ENCODE measurements around the gene C1RL. TPM values are rescaled to one million over a fixed set of nuclear protein-coding genes. Genes with fewer than 3 reads are reported as not detected.
"Not testable (repeated sequence)": the region's sequence is repeated elsewhere in the genome, so short reads cannot be mapped to it uniquely, and the experiment has no call there.

The C1RL gene
- total RNA-seq, 1 experiment from 2014 or later, result 7.1 TPM

DNA sequence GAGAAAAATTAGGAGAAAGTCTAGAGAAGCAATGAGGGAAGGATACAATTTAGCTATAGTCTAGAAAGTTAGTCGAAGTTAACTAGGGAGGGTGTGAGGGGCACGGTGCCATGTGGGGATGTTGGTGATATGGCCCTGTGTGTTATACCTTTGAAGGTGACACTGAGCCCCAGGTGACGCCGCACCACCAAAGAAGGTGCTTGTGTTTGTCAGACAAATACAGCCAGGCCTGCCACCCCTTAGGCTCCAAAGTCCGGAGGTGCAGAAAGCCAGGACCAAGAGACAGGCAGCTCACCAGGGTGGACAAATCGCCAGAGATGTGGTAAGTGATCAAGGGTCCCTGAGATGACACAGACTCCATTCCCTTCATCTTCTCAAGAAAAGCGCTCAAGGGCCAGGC lies 47.4 kb downstream of the C1RL start:
- DNase-seq (ENCODE audit: low read depth), result no peak

- no peak for DNase-seq (ENCODE audit: low read depth)
Measured at GRCh38 chr12:7061138-7061537, 47.9 kb downstream of the C1RL start.

DNA sequence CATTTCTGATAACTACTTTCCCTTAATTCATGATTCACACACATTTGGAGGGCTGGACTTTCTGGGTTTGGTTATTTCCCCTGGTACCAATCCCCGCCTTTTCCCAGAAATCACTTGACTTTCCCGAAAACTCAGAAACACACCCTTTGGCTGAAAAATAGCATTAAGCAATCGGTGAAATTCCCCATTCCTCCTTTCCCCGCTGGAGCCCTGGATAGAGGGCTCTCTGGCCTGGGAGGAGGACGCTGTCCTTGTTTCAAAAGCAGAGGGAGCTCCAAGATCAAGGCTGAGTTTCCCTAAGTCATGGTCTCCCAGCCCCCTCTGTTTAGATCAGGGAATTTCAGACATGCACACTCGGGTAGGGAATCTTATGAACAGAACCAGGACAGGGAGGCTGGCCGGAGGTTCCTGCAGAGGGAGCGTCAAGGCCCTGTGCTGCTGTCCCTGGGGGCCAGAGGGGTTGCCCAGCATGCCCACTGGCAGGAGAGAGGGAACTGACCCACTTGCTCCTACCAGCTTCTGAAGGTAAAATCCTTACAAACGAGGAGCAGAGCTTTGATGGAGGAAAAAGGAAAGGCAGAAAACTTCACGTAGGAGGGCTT lies 48.6 kb downstream of the C1RL start, which contains the start of gene C1S:
TSS of gene C1S (plus strand) at position 366 of the 602 bp plus-strand sequence. CDS start 1,195 bp downstream, outside the sequence.
- DNase-seq (ENCODE audit: low read depth), result peak; percentile 89

DNA sequence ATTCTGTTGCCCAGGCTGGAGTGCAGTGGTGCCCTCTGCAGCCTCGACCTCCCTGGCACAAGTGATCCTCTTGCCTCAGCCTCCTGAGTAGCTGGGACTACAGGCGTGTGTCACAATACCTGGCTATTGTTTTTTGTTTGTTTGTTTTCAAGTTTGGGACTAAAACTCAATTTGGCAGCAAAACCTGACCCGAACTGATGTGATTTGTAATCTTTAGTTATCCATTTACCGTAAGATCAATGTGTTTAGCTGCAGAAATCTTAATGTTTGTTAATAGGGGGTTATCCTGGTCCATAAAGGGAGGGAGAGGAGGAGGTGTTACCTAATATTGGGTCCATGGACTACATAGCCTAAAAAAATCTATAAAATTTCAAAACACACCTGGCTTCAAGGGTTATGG lies 49.2 kb downstream of the C1RL start:
- DNase-seq (ENCODE audit: low read depth), result no peak

- DNase-seq (ENCODE audit: low read depth), result no peak
Measured at GRCh38 chr12:7058850-7059395, 50.1 kb downstream of the C1RL start.

DNA sequence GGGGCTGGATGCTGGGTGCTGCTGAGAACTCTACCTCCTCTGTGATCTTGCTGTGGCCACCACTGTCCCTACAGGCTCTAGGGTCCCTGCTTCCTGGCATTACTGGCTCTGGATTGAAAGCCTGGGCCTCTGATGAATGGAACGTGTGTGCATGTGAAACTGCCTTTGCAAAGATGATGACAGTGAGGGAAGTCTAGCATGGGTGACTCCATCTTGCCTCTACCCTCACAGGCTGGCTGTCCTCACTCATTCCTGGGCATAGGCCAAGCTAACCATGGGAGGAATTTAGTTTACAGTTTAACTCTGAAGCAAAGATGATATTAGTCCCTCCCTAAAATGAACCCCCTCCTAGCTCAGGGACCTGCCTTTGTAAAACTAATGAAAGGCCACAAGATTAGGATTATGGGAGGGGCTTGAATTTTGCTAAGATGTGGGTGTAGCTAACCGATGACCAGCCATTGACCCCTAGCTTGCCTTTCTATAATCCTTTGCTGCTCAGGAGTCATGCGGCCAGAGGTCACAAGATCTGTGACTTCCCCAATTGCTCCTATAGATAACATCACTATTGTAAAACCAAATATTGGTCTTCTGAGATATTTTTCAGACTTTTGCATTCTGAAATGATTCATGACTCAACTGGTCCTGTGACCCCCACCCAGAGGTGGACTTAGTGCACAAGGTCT lies 50.7 kb downstream of the C1RL start:
- no peak for DNase-seq (ENCODE audit: low read depth)

DNA sequence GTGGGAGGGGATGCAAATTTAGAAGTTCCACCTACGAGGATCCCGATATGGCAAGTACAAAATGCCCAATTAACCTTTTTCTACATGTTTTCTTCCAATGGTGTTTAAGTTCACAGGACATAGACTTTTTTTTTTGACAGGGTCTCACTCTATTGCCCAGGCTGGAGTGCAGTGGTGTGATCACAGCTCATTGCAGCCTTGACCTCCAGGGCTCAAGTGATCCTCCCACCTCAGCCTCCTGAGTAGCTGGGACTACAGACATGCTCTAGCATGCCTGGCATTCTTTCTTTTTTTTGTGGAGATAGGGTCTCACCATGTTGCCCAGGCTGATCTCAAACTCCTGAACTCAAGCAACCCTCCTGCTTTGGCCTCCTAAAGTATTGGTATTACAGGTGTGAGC lies 53.3 kb downstream of the C1RL start:
- DNase-seq (ENCODE audit: low read depth), result not testable (repeated sequence)

DNA sequence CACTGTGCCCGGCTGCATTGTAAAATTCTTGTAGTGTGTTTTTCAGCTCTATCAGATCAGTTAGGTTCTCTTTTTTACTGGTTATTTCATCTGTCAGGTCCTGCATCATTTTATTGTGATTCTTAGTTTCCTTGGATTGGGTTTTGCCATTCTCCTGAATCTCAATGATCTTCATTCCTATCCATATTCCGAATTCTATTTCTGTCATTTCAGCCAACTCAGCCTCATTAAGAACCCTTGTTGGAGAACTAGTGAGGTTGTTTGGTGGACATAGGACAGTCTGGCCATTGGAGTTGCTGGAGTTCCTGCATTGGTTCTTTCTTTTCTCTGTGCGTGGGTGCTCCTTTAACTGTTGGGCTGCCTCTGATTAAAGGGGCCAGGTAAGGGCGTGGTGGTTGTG lies 54.1 kb downstream of the C1RL start:
- DNase-seq (ENCODE audit: low read depth), result no peak

DNA sequence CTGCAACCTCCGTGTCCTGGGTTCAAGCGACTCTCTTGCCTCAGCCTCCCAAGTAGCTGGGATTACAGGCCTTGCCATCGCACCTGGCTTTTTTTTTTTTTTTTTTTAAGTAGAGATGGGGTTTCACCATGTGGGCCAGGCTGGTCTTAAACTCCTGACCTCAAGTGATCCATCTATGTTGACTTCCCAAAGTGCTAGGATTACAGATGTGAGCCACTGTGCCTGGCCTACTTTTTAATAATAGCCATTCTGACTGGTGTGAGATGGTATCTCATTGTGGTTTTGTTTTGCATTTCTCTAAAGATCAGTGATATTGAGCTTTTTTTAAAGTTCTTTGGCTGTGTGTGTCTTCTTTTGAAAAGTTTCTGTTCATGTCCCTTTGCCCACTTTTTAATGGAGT lies 59.0 kb downstream of the C1RL start:
- not testable (repeated sequence) for DNase-seq (ENCODE audit: low read depth)

DNA sequence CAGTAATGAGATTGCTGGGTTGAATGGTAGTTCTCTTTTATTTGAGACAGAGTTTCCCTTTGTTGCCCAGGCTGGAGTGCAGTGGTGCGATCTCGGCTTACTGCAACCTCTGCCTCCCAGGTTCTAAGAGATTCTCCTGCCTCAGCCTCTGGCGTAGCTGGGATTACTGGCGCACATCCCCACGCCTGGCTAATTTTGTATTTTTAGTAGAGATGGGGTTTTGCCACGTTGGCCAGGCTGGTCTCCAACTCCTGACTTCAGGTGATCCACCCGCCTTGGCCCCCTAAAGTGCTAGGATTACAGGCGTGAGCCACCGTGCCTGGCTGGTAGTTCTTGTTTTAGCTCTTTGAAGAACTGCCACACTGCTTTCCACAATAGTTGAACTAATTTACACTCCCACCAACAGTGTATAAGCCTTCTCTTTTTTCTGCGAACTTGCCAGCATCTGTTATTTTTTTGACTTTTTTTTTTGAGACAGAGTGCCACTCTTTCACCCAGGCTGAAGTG lies 59.5 kb downstream of the C1RL start:
- DNase-seq (ENCODE audit: low read depth), result not testable (repeated sequence)

DNA sequence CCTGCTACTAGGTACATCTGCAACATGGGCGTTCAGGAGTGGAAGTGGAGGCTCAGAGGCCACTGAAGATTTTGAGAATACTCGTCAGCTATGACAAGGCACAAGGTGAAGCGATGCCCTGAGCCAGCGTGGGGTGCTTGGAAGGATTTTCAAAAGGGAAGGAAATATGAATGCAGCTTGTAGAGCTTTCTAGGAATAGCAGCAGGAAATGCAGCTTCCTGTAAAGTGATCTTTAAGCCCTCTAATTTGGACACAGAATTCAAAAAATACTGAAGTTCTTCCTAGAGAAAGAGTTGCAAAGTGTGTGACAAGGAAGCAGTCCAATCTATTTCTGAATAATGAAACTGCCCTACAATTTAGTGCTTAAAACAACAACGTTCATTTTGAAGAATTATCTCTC lies 61.7 kb downstream of the C1RL start:
- DNase-seq (ENCODE audit: low read depth), result no peak

- DNase-seq (ENCODE audit: low read depth), result no peak
Measured at GRCh38 chr12:7046383-7047105, 62.5 kb downstream of the C1RL start.

DNA sequence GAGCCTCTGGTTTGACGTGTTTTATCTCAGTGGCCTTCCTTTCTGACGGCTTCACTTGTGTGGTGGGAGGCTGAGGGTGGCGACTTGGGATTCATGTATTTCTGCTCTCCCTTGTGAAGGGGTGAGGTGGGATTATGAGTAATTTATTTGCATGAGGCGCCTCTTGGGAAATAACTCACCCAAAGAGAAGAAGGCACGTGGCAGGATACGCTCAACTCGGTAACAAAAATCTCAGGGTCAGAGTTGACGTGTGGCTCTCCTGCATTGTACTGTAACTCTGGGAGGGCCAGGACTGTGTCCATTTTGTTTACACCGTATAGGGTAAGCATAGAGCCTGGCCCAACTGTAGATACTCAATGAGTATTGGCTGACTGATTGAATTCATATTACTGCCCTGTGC lies 63.1 kb downstream of the C1RL start:
- DNase-seq (ENCODE audit: low read depth), result no peak

Other genes with a start within 250 kb of the C1RL start
- gene TPI1, start 241.7 kb downstream of the C1RL start, total RNA-seq (2014; rRNA removed; shearing (Covaris generic)), result 2,274 and 2,388 TPM in 2 replicates
- 3.5 and 4.2 TPM in 2 replicates for gene SPSB2, start 235.9 kb downstream of the C1RL start, total RNA-seq (2014; rRNA removed; shearing (Covaris generic))
- 4.9 and 5.4 TPM in 2 replicates for gene LRRC23, start 204.4 kb downstream of the C1RL start, total RNA-seq (2014; rRNA removed; shearing (Covaris generic))
- gene ENO2, start 194.6 kb downstream of the C1RL start, total RNA-seq (2014; rRNA removed; shearing (Covaris generic)), result 28.6 and 29.0 TPM in 2 replicates
- gene ATN1, start 181.3 kb downstream of the C1RL start, total RNA-seq (2014; rRNA removed; shearing (Covaris generic)), result 3.8 and 6.1 TPM in 2 replicates
- not detected in 2 replicates for gene RNU7-1, start 165.4 kb downstream of the C1RL start, total RNA-seq (2014; rRNA removed; shearing (Covaris generic))
- gene C12orf57, start 165.2 kb downstream of the C1RL start, total RNA-seq (2014; rRNA removed; shearing (Covaris generic)), result 245 and 274 TPM in 2 replicates
- 0.24 TPM in 1 of 2 replicates, not detected in the other for gene PTPN6, start 157.9 kb downstream of the C1RL start, total RNA-seq (2014; rRNA removed; shearing (Covaris generic))
- 263 and 303 TPM in 2 replicates for gene PHB2, start 138.6 kb downstream of the C1RL start, total RNA-seq (2014; rRNA removed; shearing (Covaris generic))
- gene EMG1, start 138.3 kb downstream of the C1RL start, total RNA-seq (2014; rRNA removed; shearing (Covaris generic)), result 68.5 and 72.8 TPM in 2 replicates
- 14.8 and 15.5 TPM in 2 replicates for gene LPCAT3, start 90.7 kb downstream of the C1RL start, total RNA-seq (2014; rRNA removed; shearing (Covaris generic))
- 15.3 and 16.3 TPM in 2 replicates for gene C1S, start 48.5 kb downstream of the C1RL start, total RNA-seq (2014; rRNA removed; shearing (Covaris generic))
- 20.4 and 29.3 TPM in 2 replicates for gene C1R, start 16.8 kb downstream of the C1RL start, total RNA-seq (2014; rRNA removed; shearing (Covaris generic))
- not detected in 2 replicates for gene RBP5, start 19.7 kb upstream of the C1RL start, total RNA-seq (2014; rRNA removed; shearing (Covaris generic))
- gene CLSTN3, start 21.2 kb upstream of the C1RL start, total RNA-seq (2014; rRNA removed; shearing (Covaris generic)), result 4.5 and 7.3 TPM in 2 replicates
- 16.1 and 17.7 TPM in 2 replicates for gene PEX5, start 80.5 kb upstream of the C1RL start, total RNA-seq (2014; rRNA removed; shearing (Covaris generic))
- gene ACSM4, start 194.9 kb upstream of the C1RL start, total RNA-seq (2014; rRNA removed; shearing (Covaris generic)), result not detected in 2 replicates

All from RPMI7951 (cell line).